Measurements from ENCODE around the gene PIK3C2A. TPM values are rescaled to one million over a fixed set of nuclear protein-coding genes. Genes with fewer than 3 reads are reported as not detected.
A peak's percentile ranks its signal among the peaks of the same experiment; 100 is the strongest.
"Not testable (repeated sequence)": the region's sequence is repeated elsewhere in the genome, so short reads cannot be mapped to it uniquely, and the experiment has no call there.

PIK3C2A gene
- polyA plus RNA-seq, 3 donors, result 5.3 to 9.3 (median 6.0) TPM

DNA sequence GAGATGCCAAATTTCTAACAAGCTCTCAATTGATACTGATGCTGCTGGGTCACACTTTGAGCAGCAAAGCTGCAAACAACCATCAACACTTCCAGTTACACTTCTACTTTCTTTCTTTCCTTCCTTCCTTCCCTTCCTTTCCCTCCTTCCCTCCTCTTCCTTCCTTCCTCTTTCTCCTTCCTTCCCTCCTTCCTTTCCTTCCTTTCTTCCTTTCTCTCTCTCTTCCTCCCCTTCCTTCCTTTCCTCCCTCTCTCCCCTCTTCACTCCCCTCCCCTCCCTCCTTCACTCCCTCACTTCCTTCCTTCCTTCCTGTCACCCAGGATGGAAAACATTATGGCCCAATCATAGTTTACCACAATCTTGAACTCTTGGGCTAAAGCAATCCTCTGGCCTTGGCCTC, 33.0 kb upstream of the PIK3C2A start:
- Histone ChIP-seq H3K36me3 (replicated peaks in 1 of 2; ENCODE audit: control insufficient read depth in 1 of 2, insufficient read depth in 2 of 2, low read length in 2 of 2) (no peaks in the 10 kb centered on the region), H3K4me3 (replicated peaks in 1 of 3; ENCODE audit: low read depth in 2 of 3, low read length in 3 of 3) (no peak overlapping the region), H3K27me3 (ENCODE audit: control insufficient read depth in 2 of 2, insufficient read depth in 2 of 2, low read length in 2 of 2) (peaks cover 5 to 16% of the 10 kb centered on the region in 2 donors), H3K4me2 (replicated peaks; ENCODE audit: extremely low read depth, low read length, poor library complexity, severe bottlenecking) (no peak overlapping the region), H3K27ac (ENCODE audit: low read depth in 1 of 2, low read length in 2 of 2) (no peak overlapping the region), H4K20me1 (ENCODE audit: insufficient read depth, low read length) (no peaks in the 10 kb centered on the region), H3K9ac (ENCODE audit: insufficient read depth, low read length, poor library complexity, severe bottlenecking) (no peak overlapping the region), H2AFZ (ENCODE audit: insufficient read depth, low read depth, low read length, poor library complexity, severe bottlenecking) (no peak overlapping the region), H3K79me2 (ENCODE audit: insufficient read depth, low read length) (no peaks in the 10 kb centered on the region), H3K9me3 (replicated peaks in 1 of 2; ENCODE audit: control insufficient read depth in 1 of 2, insufficient read depth in 1 of 2, low read length in 2 of 2) (no peaks in the 10 kb centered on the region), H3K4me1 (ENCODE audit: control insufficient read depth in 1 of 2, insufficient read depth in 2 of 2, low read length in 2 of 2) (peaks cover 0 to 2% of the 10 kb centered on the region in 2 donors)
- Mint-ChIP-seq H3K27me3 (ENCODE audit: low read depth in 3 of 3) (peaks cover 7 to 45% (median 19%) of the 10 kb centered on the region in 3 donors), H3K27ac (peak overlapping the region in 1 of 7 donors; percentile 57), H3K9me3 (peaks cover 0 to 8% (median 3%) of the 10 kb centered on the region in 7 donors), H3K4me3 (peak overlapping the region in 1 of 2 donors; percentile 46), H3K4me1 (peaks cover 6% of the 10 kb centered on the region), H3K36me3 (no peaks in the 10 kb centered on the region)
- DNase-seq, result no peak
- intact Hi-C loops (cut with micrococcal nuclease), result no loop called here
- TF ChIP-seq, protein P1, sequence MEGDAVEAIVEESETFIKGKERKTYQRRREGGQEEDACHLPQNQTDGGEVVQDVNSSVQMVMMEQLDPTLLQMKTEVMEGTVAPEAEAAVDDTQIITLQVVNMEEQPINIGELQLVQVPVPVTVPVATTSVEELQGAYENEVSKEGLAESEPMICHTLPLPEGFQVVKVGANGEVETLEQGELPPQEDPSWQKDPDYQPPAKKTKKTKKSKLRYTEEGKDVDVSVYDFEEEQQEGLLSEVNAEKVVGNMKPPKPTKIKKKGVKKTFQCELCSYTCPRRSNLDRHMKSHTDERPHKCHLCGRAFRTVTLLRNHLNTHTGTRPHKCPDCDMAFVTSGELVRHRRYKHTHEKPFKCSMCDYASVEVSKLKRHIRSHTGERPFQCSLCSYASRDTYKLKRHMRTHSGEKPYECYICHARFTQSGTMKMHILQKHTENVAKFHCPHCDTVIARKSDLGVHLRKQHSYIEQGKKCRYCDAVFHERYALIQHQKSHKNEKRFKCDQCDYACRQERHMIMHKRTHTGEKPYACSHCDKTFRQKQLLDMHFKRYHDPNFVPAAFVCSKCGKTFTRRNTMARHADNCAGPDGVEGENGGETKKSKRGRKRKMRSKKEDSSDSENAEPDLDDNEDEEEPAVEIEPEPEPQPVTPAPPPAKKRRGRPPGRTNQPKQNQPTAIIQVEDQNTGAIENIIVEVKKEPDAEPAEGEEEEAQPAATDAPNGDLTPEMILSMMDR (IDR thresholded peaks at IDR 0.05), result no peak

DNA sequence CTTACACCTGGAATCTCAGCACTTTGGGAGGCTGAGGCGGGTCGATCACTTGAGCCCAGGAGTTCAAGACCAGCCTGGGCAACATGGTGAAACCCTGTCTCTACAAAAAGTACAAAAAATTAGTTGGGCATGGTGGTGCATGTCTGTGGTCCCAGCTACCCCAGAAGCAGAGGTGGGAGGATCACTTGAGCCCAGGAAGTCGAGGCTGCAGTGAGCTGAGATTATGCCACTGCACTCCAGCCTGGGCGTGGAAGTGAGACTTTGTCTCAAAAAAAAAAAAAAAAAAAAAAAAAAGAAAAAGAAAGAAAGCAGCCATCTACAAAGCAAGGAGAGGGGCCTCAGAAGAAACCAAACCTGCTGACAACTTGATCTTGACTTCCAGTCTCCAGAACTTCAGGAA, 32.1 kb upstream of the PIK3C2A start:
- H3K9ac ChIP-seq (ENCODE audit: insufficient read depth, low read length, poor library complexity, severe bottlenecking); H4K20me1 ChIP-seq (ENCODE audit: insufficient read depth, low read length); H3K9me3 ChIP-seq (replicated peaks in 1 of 2; ENCODE audit: control insufficient read depth in 1 of 2, insufficient read depth in 1 of 2, low read length in 2 of 2); H3K4me2 ChIP-seq (replicated peaks; ENCODE audit: extremely low read depth, low read length, poor library complexity, severe bottlenecking); H3K4me1 ChIP-seq (ENCODE audit: control insufficient read depth in 1 of 2, insufficient read depth in 2 of 2, low read length in 2 of 2); H3K4me3 Mint-ChIP-seq; DNase-seq; H3K36me3 ChIP-seq (replicated peaks in 1 of 2; ENCODE audit: control insufficient read depth in 1 of 2, insufficient read depth in 2 of 2, low read length in 2 of 2); H3K27ac ChIP-seq (ENCODE audit: low read depth in 1 of 2, low read length in 2 of 2); H3K9me3 Mint-ChIP-seq; H3K27ac Mint-ChIP-seq; H3K4me3 ChIP-seq (replicated peaks in 1 of 3; ENCODE audit: low read depth in 2 of 3, low read length in 3 of 3); H3K4me1 Mint-ChIP-seq; H2AFZ ChIP-seq (ENCODE audit: insufficient read depth, low read depth, low read length, poor library complexity, severe bottlenecking); H3K79me2 ChIP-seq (ENCODE audit: insufficient read depth, low read length); H3K36me3 Mint-ChIP-seq: not testable (repeated sequence)
- H3K27me3 ChIP-seq (ENCODE audit: control insufficient read depth in 2 of 2, insufficient read depth in 2 of 2, low read length in 2 of 2), result peaks cover 0 to 14% of the 10 kb centered on the region in 2 donors
- intact Hi-C loops (cut with micrococcal nuclease), result loop anchor here (10.0 kb wide), 2 partner anchors 115 to 265 kb away; partner anchors contain the start of gene NCR3LG1 (in 1 of the 2)
- 100% methylated on average over 2 of the region's 4 CpGs for WGBS (ENCODE audit: insufficient coverage)
- peaks cover 4 to 38% (median 19%) of the 10 kb centered on the region in 3 donors for H3K27me3 Mint-ChIP-seq (ENCODE audit: low read depth in 3 of 3)
